NT2/D1 (cell line): ENCODE data around the gene HHATL.

Source experiments
- DNase-seq: peaks from one replicate; pipeline ENCODE4 v3.0.0-alpha.2; 2011; ENCODE audit warnings: low read depth, low spot score
- H3K27me3 ChIP-seq: 2 replicates; pipeline ENCODE4 v1.6.0; 2011; ENCODE audit warnings: mild to moderate bottlenecking; ENCODE audit not compliant: insufficient read length, insufficient read depth
- H3K36me3 ChIP-seq: 2 replicates; pipeline ENCODE4 v1.6.1; 2011; ENCODE audit warnings: mild to moderate bottlenecking, low read length, mixed read lengths; ENCODE audit not compliant: insufficient read depth, insufficient read length
- H3K4me1 ChIP-seq: 2 replicates; pipeline ENCODE4 v1.5.1; 2011; ENCODE audit not compliant: insufficient read depth, insufficient read length
- H3K4me3 ChIP-seq: 2 replicates; pipeline ENCODE4 v1.5.1; 2011; ENCODE audit warnings: low read depth; ENCODE audit not compliant: insufficient read length
- H3K9ac ChIP-seq: 2 replicates; pipeline ENCODE4 v1.6.0; 2011; ENCODE audit warnings: low read depth; ENCODE audit not compliant: insufficient read length
- H3K9me3 ChIP-seq: 2 replicates; pipeline ENCODE4 v1.5.1; 2011; ENCODE audit warnings: mild to moderate bottlenecking, low read length; ENCODE audit not compliant: insufficient read depth
- SUZ12 ChIP-seq: IDR thresholded peaks from 2 replicates; pipeline ENCODE4 v1.6.1; 2011; ENCODE audit not compliant: insufficient read length, insufficient read depth; ENCODE audit errors: extremely low read depth
- YY1 ChIP-seq: IDR thresholded peaks from 2 replicates; pipeline ENCODE4 v1.6.1; 2011; ENCODE audit not compliant: insufficient read length, insufficient read depth
- ZNF274 ChIP-seq: IDR thresholded peaks from 2 replicates; pipeline ENCODE4 v1.6.1; 2011; ENCODE audit warnings: mild to moderate bottlenecking, low read depth, low read length

HHATL gene

GRCh38 chr3:42739401-42740158 is 37.0 kb upstream of the HHATL start:
- peaks cover 2% of the 10 kb centered on the region for H3K27me3 ChIP-seq
- H3K4me3 ChIP-seq, result no peak overlapping the region
- peaks cover 20% of the 10 kb centered on the region for H3K4me1 ChIP-seq
- H3K36me3 ChIP-seq, result no peaks in the 10 kb centered on the region
- no peak for DNase-seq
- H3K9ac ChIP-seq, result no peak overlapping the region
- no peaks in the 10 kb centered on the region for H3K9me3 ChIP-seq
- TF ChIP-seq SUZ12 (no peak), ZNF274 (no peak), YY1 (no peak)

GRCh38 chr3:42736531-42736930 is 33.9 kb upstream of the HHATL start:
- Histone ChIP-seq H3K36me3 (no peaks in the 10 kb centered on the region), H3K4me3 (no peak overlapping the region), H3K27me3 (no peaks in the 10 kb centered on the region), H3K9me3 (no peaks in the 10 kb centered on the region), H3K9ac (no peak overlapping the region), H3K4me1 (peaks cover 45% of the 10 kb centered on the region)
- DNase-seq, result no peak
- TF ChIP-seq SUZ12 (no peak), ZNF274 (no peak)

GRCh38 chr3:42736081-42736480 is 33.5 kb upstream of the HHATL start:
- Histone ChIP-seq H3K27me3 (no peaks in the 10 kb centered on the region), H3K9me3 (no peaks in the 10 kb centered on the region), H3K9ac (no peak overlapping the region), H3K4me1 (peaks cover 45% of the 10 kb centered on the region), H3K4me3 (no peak overlapping the region), H3K36me3 (no peaks in the 10 kb centered on the region)
- TF ChIP-seq SUZ12, result no peak
- no peak for TF ChIP-seq ZNF274
- TF ChIP-seq YY1, result no peak
- DNase-seq, result no peak

GRCh38 chr3:42735615-42736014 is 33.0 kb upstream of the HHATL start:
- DNase-seq, result no peak
- H3K9ac ChIP-seq, result peak overlapping the region; percentile 23
- no peaks in the 10 kb centered on the region for H3K27me3 ChIP-seq
- H3K4me3 ChIP-seq, result no peak overlapping the region
- H3K4me1 ChIP-seq, result peaks cover 45% of the 10 kb centered on the region
- no peaks in the 10 kb centered on the region for H3K36me3 ChIP-seq
- no peak for TF ChIP-seq ZNF274
- no peak for TF ChIP-seq YY1
- TF ChIP-seq SUZ12, result no peak
- H3K9me3 ChIP-seq, result no peaks in the 10 kb centered on the region

- Histone ChIP-seq H3K4me3 (no peak overlapping the region), H3K4me1 (peaks cover 44% of the 10 kb centered on the region), H3K27me3 (no peaks in the 10 kb centered on the region), H3K9me3 (no peaks in the 10 kb centered on the region), H3K36me3 (no peaks in the 10 kb centered on the region), H3K9ac (no peak overlapping the region)
- no peak for TF ChIP-seq ZNF274
- TF ChIP-seq SUZ12, result no peak
- TF ChIP-seq YY1, result no peak
- no peak for DNase-seq
Measured at GRCh38 chr3:42735019-42735418, 32.4 kb upstream of the HHATL start.

- no peak overlapping the region for H3K4me3 ChIP-seq
- no peaks in the 10 kb centered on the region for H3K27me3 ChIP-seq
- peaks cover 42% of the 10 kb centered on the region for H3K4me1 ChIP-seq
- no peak for DNase-seq
- TF ChIP-seq SUZ12, result no peak
- no peak for TF ChIP-seq ZNF274
- TF ChIP-seq YY1, result no peak
- no peak overlapping the region for H3K9ac ChIP-seq
- H3K9me3 ChIP-seq, result no peaks in the 10 kb centered on the region
- H3K36me3 ChIP-seq, result no peaks in the 10 kb centered on the region
Measured at GRCh38 chr3:42734263-42734860, 31.8 kb upstream of the HHATL start.

- Histone ChIP-seq H3K4me3 (no peak overlapping the region), H3K27me3 (no peaks in the 10 kb centered on the region), H3K9me3 (peaks cover 3% of the 10 kb centered on the region; the same call in 1 of the 2 replicates), H3K9ac (no peak overlapping the region), H3K36me3 (no peaks in the 10 kb centered on the region), H3K4me1 (peaks cover 42% of the 10 kb centered on the region)
- TF ChIP-seq YY1 (no peak), SUZ12 (no peak), ZNF274 (no peak)
- no peak for DNase-seq
Measured at GRCh38 chr3:42733501-42734262, 31.1 kb upstream of the HHATL start.
